Mononuclear cell (primary cell): ENCODE measurements around the gene PTPRU. TPM values are rescaled to one million over a fixed set of nuclear protein-coding genes. Genes with fewer than 3 reads are reported as not detected.
"Not testable (repeated sequence)": the region's sequence is repeated elsewhere in the genome, so short reads cannot be mapped to it uniquely, and the experiment has no call there.

Experiments
- H3K27me3 ChIP-seq: 2 replicates; pipeline ENCODE4 v1.6.0; 2011; ENCODE audit warnings: low read length, control low read depth; ENCODE audit not compliant: insufficient read depth
- H3K4me1 ChIP-seq: 2 replicates; pipeline ENCODE4 v1.5.1; 2011; ENCODE audit warnings: mild to moderate bottlenecking, low read length, control low read depth; ENCODE audit not compliant: insufficient read depth
- H3K4me3 ChIP-seq: 2 replicates; pipeline ENCODE4 v1.5.1; 2011; ENCODE audit warnings: mild to moderate bottlenecking, low read length, moderate library complexity
- H3K9me3 ChIP-seq: 2 replicates; pipeline ENCODE4 v1.5.1; 2011; ENCODE audit warnings: low read depth, mild to moderate bottlenecking, control low read depth, low read length
- total RNA-seq: library from RNA; depleted of rRNA; stranded (reverse); fragments of >200 nt; gene quantifications from one replicate; pipeline ENCODE4 v1.2.3, GENCODE V29; 2012

PTPRU gene
- total RNA-seq, 1 donor, result 0.52 TPM

- no peaks in the 10 kb centered on the region for H3K27me3 ChIP-seq
- H3K9me3 ChIP-seq, result no peaks in the 10 kb centered on the region
- H3K4me3 ChIP-seq, result no peak overlapping the region
- no peaks in the 10 kb centered on the region for H3K4me1 ChIP-seq
Observed at GRCh38 chr1:29299446-29299845, 63.1 kb downstream of the PTPRU start.

- H3K4me1 ChIP-seq, H3K9me3 ChIP-seq, H3K4me3 ChIP-seq, H3K27me3 ChIP-seq: not testable (repeated sequence)
Observed at GRCh38 chr1:29301732-29302131, 65.4 kb downstream of the PTPRU start.

GRCh38 chr1:29303201-29304024 is 67.1 kb downstream of the PTPRU start:
- Histone ChIP-seq H3K4me3 (no peak overlapping the region), H3K9me3 (no peaks in the 10 kb centered on the region), H3K27me3 (no peaks in the 10 kb centered on the region), H3K4me1 (no peaks in the 10 kb centered on the region)

- H3K9me3 ChIP-seq, result no peaks in the 10 kb centered on the region
- H3K27me3 ChIP-seq, result no peaks in the 10 kb centered on the region
- no peaks in the 10 kb centered on the region for H3K4me1 ChIP-seq
- no peak overlapping the region for H3K4me3 ChIP-seq
Observed at GRCh38 chr1:29304025-29304684, 67.8 kb downstream of the PTPRU start.

- Histone ChIP-seq H3K27me3 (no peaks in the 10 kb centered on the region), H3K9me3 (no peaks in the 10 kb centered on the region), H3K4me3 (no peak overlapping the region), H3K4me1 (no peaks in the 10 kb centered on the region)
Observed at GRCh38 chr1:29305943-29306342, 69.6 kb downstream of the PTPRU start.

GRCh38 chr1:29306471-29307140 is 70.3 kb downstream of the PTPRU start:
- H3K4me3 ChIP-seq, result no peak overlapping the region
- no peaks in the 10 kb centered on the region for H3K4me1 ChIP-seq
- no peaks in the 10 kb centered on the region for H3K27me3 ChIP-seq
- no peaks in the 10 kb centered on the region for H3K9me3 ChIP-seq

GRCh38 chr1:29309075-29309474 is 72.8 kb downstream of the PTPRU start:
- Histone ChIP-seq H3K9me3 (no peaks in the 10 kb centered on the region), H3K4me3 (no peak overlapping the region), H3K27me3 (no peaks in the 10 kb centered on the region), H3K4me1 (no peaks in the 10 kb centered on the region)

- Histone ChIP-seq H3K27me3 (no peaks in the 10 kb centered on the region), H3K9me3 (no peaks in the 10 kb centered on the region), H3K4me1 (no peaks in the 10 kb centered on the region), H3K4me3 (no peak overlapping the region)
Observed at GRCh38 chr1:29309621-29310020, 73.3 kb downstream of the PTPRU start.

GRCh38 chr1:29310616-29311180 is 74.4 kb downstream of the PTPRU start:
- Histone ChIP-seq H3K4me3 (no peak overlapping the region), H3K9me3 (no peaks in the 10 kb centered on the region), H3K4me1 (no peaks in the 10 kb centered on the region), H3K27me3 (no peaks in the 10 kb centered on the region)

GRCh38 chr1:29311352-29312030 is 75.2 kb downstream of the PTPRU start:
- H3K4me3 ChIP-seq, result no peak overlapping the region
- H3K9me3 ChIP-seq, result no peaks in the 10 kb centered on the region
- H3K27me3 ChIP-seq, result no peaks in the 10 kb centered on the region
- no peaks in the 10 kb centered on the region for H3K4me1 ChIP-seq

- no peaks in the 10 kb centered on the region for H3K27me3 ChIP-seq
- no peaks in the 10 kb centered on the region for H3K4me1 ChIP-seq
- H3K4me3 ChIP-seq, result no peak overlapping the region
- no peaks in the 10 kb centered on the region for H3K9me3 ChIP-seq
Observed at GRCh38 chr1:29312469-29313461, 76.4 kb downstream of the PTPRU start.

- H3K4me1 ChIP-seq, H3K9me3 ChIP-seq, H3K4me3 ChIP-seq, H3K27me3 ChIP-seq: not testable (repeated sequence)
Observed at GRCh38 chr1:29314685-29315084, 78.4 kb downstream of the PTPRU start.

GRCh38 chr1:29315262-29315661 is 78.9 kb downstream of the PTPRU start:
- H3K9me3 ChIP-seq, result no peaks in the 10 kb centered on the region
- H3K27me3 ChIP-seq, result no peaks in the 10 kb centered on the region
- no peak overlapping the region for H3K4me3 ChIP-seq
- no peaks in the 10 kb centered on the region for H3K4me1 ChIP-seq

- H3K4me1 ChIP-seq, result no peaks in the 10 kb centered on the region
- H3K9me3 ChIP-seq, result no peaks in the 10 kb centered on the region
- no peaks in the 10 kb centered on the region for H3K27me3 ChIP-seq
- no peak overlapping the region for H3K4me3 ChIP-seq
Observed at GRCh38 chr1:29315876-29316275, 79.6 kb downstream of the PTPRU start.
